HG02588 (cell line): ENCODE results near the gene CSRNP2.
"Not testable (repeated sequence)": the region's sequence is repeated elsewhere in the genome, so short reads cannot be mapped to it uniquely, and the experiment has no call there.

Experiments
- ATAC-seq: cut with Tn5 transposase; IDR thresholded peaks from one replicate; pipeline ENCODE4 v1.9.1; 2021; ENCODE audit warnings: mild to moderate bottlenecking, moderate library complexity; ENCODE audit not compliant: unreplicated experiment

The CSRNP2 gene

DNA sequence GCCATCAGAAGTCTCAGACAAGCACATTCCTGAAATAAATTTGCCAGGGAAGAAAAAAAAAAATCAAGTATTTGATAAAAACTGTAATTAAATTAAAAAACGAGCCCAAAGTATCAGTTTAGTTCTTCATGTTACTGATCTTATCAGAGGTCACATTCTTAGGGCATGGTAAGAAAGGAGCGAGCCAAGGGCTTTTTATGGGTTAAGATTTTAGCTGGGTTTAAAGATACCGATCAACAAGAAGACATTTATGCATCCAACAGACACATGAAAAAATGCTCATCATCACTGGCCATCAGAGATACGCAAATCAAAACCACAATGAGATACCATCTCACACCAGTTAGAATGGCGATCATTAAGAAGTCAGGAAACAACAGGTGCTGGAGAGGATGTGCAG, 5.0 kb downstream of the CSRNP2 start:
- ATAC-seq, result not testable (repeated sequence)

DNA sequence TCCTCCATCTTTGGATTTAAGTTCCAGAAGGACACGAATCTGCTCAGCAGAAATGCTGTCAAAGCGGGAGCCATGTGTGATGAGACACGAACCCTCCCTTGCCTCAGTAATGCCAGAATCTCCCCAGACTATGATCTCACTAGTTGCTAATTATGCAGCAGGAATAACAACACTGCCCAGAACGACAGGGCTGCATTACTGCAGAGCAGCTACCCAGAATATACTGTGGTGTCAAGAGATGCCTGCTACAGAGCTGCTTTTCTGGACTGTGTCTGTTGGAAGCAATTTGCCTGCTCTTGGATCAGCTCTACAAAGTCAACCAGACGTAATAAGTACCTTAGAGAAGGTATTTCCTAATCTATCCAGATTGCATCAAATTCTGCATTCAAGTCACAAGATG, 5.5 kb downstream of the CSRNP2 start:
- ATAC-seq, result no peak

DNA sequence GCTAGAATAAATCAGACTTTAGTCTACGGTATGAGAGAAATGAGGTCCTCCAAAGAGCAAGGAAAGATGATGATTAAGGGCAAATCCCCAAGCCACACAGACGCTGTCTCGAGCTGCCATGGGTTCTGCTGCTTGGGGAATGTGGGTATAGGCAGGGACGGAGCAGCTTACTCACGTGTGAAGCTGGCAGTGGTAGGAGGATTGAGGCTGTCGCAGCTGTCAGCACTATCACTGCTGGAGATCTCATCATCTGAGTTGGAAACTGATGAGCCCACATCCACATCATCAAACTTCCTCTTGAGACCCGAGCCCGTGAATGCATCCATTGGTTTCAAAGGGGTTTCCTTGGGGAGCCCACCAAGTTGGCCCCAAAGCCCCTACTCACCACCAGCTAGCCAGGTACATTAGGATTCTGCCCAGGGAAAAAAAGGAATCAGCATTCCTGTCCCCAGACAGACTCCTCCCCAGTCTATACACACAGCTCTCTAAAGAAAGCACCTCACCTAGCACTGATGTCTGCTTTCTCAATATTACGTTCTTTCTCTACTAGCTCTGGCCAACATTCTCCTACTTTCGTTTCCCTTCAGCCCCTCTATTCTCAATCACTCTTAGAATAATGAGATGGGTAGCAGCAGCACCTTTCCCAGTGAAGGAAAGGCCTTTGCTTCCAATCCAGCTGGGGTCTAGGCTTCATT, 7.0 kb downstream of the CSRNP2 start:
- ATAC-seq, result no peak

DNA sequence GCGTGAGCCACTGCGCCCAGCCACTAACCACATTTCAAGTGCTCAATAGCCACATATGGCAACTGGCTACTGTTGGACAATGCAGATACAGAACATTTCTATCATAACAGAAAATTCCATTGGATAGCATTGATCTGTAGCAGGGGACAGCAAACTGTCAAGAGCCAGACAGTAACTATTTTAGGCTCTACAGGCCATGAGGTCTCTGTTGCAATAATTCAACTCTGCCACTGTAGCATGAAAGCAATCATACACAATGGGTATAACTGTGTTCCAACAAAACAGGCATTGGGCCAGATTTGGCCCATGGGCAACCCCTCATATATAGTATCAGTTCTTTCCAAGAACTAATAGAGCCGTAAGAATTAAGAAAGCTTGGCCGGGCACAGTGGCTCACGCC, 8.0 kb downstream of the CSRNP2 start:
- no peak for ATAC-seq

DNA sequence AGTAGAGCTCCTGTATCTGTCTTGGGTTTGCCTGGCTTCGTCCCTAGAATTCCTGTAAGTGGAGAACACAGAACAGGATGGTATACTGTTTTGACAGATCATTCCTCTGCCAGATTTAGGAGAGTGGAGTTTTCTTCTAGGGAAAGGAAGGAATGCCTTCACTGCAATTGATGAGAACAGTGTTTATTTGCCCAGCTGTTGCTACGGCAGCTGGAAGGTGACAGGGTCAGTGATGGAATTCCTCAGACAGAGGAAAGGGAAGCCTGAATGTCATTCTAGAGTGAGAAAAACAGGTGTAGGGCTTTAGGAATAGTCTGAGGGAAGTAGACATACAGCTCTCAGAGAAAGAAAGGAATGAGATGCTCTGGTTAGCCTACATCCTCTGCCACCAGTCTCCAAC, 11.7 kb downstream of the CSRNP2 start:
- no peak for ATAC-seq

DNA sequence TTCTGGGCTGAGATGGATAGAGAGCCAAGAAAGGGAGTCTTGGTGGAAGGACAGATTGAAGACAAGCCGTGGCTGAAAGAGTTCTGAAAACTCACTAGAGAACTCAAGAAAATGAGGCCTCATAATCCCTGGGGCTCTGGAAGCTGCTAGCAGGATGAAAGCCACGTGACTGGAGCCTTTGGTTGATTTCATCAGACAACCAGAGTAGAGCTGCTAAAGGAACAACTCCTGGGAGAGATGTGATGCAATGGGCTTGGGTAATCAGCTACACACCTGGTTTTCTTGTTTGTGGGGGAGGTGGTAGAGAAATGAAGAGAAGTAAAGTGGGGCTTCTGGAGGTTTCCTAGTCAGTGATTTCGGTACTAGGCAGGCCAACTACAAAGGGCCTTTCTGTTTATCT, 13.4 kb downstream of the CSRNP2 start:
- ATAC-seq, result no peak

DNA sequence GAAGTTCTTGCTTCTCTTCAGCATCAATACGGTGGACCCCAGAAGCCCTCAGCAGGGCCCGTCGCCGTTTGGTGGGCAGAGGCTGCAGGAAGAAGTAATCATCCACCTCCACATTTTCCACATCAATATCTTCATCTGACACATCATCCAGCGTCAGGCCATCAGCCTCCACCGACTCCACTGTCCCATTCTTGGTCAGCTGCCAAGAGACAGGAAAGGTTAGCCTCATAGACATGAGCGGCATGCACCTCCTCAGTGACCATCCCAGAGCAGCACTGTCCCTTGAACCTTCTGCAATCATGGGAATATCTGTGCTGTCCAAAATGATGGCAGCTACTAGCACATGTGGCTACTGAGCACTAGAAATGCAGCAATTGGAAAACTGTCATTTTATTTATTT, 15.6 kb downstream of the CSRNP2 start:
- ATAC-seq, result no peak

DNA sequence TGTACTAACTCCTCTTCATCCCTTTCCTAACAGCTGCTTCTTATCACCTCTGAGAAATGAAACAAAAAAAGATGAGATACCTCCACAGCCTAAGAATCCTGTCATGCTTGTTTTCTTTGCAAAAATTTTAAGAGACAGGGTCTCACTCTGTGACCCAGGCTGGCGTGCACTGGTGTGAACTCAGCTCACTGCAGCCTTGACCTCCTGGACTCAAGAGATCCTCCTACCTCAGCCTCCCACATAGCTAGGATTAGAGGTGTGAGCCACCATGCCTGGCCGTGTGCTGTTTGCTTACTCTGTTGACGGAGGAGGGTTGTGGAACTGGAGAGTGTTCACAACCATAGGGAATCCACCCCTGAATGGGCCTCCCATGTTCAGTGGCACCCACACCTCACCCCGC, 16.2 kb downstream of the CSRNP2 start:
- ATAC-seq, result no peak

DNA sequence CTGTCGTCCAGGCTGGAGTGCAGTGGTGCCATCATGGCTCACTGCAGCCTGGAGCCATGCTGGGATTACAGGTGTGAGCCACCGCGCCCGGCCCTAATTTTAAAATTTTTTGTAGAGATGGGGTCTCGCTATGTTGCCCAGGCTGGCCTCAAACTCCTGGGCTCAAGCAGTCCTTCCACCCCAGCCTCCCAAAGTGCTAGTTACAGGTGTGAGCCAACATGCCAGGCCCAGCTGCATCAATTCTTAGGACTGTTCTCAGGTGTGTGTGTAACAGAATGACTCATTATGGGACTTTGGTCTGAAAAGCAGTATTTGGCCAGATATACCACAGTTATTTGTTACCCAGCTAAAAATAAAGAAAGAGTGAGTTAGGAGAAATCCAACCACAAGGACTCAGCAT, 17.9 kb downstream of the CSRNP2 start:
- ATAC-seq, result no peak

DNA sequence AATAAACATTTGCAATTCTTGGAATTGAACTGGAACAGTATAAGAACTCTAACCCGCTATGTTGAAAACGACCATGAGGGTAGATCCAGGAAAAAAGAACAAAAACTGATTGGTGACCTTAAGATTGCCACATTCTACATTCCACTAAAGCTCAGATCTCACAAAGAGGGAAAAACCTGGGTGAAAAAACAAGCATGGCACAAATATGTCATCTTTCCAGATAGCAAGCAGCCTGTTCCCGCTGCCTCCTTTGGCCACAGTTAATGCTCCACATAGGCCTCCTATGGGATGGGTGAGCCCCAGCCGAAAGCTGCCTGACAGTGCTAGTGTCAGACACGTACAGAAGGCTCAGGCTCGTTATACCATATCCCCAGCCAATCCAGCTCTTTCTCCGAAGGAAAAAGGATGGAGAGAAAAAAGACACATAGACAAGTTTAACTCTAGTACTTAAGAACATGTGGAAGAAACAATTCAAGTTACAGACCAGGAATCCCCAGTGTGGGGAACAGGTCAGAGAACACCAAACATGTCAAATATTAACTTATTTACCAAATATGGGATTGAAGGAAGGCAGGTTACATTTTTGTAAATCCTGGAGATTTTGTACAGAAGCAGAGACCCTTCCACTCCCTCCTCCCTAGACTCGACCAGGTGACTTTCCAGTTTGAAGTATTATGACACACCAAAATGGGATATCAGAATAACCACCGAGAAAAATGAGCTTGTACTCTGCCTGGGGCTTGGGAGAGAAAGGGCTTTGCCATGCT, 20.6 kb downstream of the CSRNP2 start:
- no peak for ATAC-seq

DNA sequence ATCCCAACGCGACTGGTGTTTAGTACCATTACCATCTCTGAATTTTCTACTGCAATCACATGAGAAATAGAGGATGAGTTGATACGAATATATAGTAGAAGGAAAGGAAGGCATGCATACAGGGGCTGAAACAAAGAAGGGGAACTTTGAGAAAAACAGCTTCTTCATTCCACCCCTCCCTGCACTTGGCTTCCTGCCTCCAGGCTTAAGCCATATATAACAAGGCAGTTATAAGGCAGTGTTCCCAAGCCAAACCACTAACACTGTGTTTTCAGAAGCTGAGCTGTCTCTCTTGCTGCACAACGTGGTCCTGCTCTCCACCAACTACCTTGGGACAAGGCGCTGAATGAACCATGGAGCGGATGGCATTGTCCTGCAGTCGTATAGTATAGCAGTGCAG, 24.3 kb downstream of the CSRNP2 start:
- ATAC-seq, result no peak

DNA sequence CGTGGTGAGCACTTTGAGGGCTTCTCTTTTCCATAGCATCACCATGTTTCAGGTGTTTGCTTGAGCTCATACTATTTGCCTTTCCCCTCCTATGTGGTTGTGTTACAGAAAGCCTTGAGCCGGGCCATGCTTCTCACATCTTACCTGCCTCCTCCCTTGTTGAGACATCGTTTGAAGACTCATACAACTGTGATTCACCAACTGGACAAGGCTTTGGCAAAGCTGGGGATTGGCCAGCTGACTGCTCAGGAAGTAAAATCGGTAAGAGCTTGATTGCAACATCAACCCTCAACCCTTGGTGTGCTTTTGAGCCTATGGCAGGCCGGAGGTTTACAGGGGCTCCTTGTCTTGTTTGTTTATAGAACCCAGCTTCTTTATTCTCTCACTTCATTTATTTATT, 27.2 kb downstream of the CSRNP2 start:
- no peak for ATAC-seq

DNA sequence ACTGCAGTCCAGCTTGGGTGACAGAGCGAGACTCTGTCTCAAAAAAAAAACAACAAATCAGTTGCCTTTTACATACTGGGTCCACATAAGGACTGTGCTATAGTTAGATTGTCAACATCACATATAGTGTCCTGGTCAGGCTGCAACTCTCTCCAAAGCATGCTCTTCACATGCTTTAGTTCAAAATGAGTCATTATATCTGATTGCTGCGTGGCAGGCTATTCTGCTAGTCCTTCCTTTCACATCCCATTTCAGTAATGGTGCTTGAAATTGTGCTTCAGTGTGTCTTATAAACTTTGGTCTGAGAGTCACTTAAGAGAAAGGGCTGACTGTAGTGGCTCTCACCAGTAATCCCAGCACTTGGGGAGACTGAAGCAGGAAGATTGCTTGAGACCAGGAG, 28.3 kb downstream of the CSRNP2 start:
- ATAC-seq, result no peak

DNA sequence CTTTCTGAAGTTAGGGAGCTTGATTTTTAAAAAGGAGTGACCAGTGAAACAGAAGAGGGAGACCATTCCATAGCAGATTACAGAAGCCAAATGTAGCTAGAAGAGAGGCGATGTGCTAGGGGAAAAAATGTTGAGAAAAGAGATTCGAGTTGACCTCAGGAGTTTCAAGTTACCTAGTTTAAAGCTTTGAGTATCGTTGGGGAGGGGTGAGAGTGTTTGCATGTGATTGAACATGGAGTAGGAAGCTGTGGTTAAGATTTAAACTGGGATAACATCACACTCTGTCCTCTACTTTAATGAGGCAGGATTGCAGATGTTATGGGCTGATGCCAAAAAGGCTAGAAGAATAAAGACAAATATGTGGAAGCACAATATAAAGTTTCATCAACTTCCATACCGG, 31.6 kb downstream of the CSRNP2 start:
- ATAC-seq, result no peak

DNA sequence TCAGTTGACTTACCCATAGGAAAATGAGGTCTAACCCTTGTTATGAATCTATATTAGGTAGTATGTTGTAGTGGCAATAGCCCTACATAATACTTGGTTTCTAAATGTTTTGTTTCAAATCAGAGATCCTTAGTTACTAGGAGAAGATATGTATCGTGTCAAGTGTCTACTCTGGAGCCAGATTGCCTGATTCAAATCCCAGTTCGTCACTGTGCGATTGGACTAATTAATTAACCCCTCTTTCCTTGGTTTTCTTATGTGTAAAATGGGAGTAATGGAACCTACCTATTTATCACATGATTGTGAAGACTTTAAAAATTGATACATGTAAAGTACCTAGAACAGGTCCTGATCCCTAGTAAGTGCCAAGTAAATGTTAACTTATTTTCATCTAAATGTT, 33.9 kb downstream of the CSRNP2 start:
- no peak for ATAC-seq

DNA sequence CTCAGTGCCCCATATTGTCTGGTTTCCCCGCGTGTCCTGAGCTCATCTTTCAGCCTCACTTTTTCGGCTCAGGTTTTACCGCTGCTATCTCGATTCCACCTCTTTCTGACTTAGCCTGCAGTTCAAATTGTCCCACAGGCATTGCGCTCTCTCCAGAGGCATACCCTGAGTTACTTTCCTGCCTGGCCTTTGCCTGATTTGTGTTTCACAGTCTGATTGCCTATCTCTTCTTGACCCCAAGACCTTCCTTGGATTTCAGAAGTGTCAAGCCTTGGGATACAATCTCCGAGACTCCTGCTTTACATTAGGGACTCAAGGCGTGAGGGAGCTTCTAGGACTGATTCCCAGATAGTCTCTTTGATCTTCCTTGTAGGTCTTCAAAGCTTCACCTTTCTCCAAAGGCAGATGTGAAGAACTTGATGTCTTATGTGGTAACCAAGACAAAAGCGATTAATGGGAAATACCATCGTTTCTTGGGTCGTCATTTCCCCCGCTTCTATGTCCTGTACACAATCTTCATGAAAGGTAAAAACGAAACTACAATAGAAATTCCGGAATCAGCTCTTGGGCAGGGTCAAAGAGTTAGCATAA, 34.6 kb downstream of the CSRNP2 start:
- no peak for ATAC-seq

DNA sequence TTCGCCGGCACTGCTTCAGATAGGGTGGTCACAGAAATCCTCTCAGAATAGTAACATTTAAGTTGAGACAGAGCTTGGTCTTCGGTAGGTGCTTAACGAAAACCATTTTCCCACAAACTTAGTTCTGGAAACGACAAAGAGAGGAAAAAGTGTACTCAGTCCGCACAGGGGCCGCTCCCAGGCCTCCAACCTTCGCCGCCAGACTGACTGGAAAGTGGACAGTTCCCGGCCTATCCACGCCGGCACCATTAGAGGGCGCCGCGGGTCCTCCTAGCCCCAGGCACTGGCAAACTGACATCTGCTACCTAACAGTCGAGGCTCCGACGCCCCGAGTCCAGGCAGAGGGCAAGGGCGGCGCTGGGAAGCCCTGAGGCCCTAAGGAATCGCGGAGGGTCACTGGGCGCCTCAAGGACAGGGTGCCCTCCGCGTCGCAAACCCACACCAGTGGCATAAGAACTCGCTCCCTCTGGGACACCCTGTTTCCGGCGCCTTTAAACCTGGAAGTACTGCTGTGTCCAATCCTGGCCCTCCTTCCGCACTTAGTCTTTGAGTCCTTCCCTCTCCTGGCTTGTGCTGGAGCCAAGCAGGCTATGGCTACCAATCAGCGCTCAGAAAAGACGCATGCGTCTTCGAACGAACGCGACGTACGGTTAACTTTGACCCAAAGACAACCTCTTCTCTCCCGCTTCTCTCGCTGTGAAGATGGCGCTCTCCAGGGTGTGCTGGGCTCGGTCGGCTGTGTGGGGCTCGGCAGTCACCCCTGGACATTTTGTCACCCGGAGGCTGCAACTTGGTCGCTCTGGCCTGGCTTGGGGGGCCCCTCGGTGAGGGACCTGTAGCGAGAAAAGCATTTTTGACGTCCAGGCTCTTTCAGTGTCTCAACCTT, 35.5 kb downstream of the CSRNP2 start, which contains the start of gene LETMD1:
TSS of gene LETMD1 (plus strand) at position 673 of the 886 bp plus-strand sequence. CDS start at position 703, 30 bp downstream.
- peak; percentile 95 for ATAC-seq

DNA sequence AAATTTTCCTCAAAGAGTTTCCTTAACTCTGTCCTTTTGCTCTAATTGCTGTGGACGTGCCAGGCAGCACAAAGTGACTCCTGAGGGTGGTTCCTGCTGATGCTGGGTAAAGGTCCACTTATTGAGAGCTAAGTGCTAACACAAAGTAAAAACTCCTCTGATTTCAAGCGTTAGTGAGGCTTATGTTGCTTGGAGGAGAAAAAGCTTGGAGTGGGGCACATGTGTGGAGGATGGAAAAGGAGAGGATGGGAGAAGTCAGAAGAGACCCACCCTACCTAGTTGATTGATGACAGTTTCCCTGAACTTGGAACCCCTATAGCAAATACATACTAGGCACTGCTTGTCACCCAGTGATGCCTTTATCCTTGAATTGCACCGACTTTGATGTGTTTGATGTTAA, 47.1 kb downstream of the CSRNP2 start:
- no peak for ATAC-seq

DNA sequence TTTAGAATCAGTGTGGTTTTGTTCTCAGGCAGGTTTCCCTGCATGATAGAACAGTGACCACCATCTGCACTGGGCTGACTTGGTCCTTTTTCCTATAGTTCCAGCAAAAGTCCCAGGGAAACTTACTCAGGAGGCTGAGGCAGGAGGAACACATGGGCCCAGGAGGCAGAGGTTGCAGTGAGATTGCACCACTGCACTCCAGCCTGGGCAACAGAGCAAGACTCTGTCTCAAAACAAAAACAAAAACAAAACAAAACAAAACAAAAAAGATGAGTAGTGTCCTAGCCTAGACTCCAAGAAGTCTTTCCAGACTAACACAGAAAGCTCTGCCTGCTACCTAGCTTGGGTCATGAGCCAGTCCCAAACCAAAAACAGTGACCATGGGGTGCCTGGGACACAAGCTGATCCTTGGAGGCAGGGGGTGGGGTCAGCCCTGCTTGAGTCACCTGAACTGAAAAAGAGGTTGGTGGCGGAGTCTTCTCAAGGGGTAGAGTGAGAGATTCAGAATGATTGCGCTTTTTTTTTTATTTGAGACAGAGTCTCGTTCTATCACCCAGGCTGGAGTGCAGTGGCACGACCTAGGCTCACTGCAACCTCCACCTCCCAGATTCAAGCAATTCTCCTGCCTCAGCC, 49.8 kb downstream of the CSRNP2 start:
- ATAC-seq, result no peak

DNA sequence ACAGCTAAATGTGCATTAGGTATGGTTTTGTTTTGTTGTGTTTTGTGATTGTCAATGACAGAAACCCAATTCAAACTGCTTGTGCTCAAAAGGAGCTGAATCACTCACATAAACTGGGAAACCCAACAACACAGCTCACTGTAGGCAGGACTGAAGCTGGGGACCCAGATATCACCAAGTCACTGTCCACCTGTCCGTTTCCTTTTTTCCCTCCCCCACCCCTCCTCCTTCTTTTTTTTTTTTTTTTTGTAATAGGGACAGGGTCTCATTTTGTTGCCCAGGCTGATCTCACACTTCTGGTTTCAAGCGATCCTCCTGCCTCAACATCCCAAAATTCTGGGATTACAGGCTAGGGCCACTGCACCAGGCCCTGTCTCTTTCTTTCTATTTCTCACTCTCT, 50.3 kb downstream of the CSRNP2 start:
- ATAC-seq, result no peak

DNA sequence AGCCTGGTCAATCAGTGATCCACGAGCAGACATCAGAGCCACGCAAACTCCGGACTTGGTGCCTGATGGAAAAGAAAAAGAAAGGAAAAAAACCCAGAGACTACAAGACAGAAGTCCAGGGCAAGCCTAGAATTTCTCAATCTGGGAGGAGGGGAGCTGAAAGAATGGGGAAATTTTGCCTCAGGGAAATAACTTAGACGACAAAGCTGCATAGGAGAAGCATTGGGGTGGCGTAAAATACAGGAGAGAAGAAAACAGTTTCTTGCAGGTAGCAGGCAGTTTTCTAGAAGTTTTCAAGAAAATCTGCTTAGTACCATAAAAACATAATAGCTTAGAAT, 54.6 kb downstream of the CSRNP2 start:
- no peak for ATAC-seq
